Stimulated activated CD4-positive, alpha-beta T cell treated with anti-CD3 and anti-CD28 coated beads, TNF-alpha, amount 100 ng/mL, for 4 hours (primary cell): Measurements from ENCODE around the gene CCDC80.

Experiments
- DNase-seq, 3 experiments: peaks; one replicate each; pipeline ENCODE4 v3.0.0-alpha.2; 2020; ENCODE audit warnings: low read depth in 3 of 3

The CCDC80 gene, protein sequence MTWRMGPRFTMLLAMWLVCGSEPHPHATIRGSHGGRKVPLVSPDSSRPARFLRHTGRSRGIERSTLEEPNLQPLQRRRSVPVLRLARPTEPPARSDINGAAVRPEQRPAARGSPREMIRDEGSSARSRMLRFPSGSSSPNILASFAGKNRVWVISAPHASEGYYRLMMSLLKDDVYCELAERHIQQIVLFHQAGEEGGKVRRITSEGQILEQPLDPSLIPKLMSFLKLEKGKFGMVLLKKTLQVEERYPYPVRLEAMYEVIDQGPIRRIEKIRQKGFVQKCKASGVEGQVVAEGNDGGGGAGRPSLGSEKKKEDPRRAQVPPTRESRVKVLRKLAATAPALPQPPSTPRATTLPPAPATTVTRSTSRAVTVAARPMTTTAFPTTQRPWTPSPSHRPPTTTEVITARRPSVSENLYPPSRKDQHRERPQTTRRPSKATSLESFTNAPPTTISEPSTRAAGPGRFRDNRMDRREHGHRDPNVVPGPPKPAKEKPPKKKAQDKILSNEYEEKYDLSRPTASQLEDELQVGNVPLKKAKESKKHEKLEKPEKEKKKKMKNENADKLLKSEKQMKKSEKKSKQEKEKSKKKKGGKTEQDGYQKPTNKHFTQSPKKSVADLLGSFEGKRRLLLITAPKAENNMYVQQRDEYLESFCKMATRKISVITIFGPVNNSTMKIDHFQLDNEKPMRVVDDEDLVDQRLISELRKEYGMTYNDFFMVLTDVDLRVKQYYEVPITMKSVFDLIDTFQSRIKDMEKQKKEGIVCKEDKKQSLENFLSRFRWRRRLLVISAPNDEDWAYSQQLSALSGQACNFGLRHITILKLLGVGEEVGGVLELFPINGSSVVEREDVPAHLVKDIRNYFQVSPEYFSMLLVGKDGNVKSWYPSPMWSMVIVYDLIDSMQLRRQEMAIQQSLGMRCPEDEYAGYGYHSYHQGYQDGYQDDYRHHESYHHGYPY

DNA sequence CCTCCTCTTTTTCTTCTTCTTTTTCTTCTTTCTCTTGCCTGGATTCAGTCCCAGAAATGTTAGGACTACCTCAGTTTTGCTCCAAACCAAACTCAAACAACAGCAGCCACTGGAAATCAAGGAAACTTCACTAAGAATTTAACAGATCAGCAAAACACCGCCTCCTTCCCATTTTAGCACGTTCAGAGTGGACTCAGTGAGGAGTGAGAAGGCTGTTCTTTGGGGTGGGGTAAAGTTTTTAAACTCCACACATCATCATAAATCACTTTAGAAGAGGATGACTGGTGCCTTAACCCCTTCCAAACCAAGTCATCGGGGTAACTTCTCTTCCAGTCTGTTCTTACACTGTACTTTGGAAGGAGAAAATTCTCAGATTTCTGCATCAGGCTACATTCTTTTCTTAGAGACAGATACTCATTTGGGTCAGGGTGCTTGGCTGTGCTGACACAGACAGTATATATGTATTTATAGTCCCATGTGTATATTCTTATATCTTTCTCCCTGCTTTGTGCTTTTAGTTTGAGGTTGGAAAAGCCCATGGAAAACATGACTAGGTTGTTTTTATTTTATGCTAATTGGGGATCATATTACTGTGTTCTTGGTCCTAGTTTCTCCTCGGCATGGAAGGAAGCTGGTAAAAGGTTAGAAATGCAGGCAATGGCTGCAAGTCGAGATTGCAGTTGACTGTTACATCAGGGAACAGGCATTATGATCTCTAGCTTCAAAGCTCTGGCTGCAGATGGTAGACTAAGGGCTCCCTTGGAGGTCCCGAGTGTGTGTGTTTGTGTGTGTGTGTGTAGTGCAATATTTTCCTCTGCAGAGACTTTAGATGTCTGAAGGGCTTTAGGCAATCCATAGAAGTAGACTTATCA, at the start of gene CCDC80:
CCDC80 (minus strand) TSS at position 214 of the 872 bp plus-strand sequence. CDS start 1,238 bp downstream, outside the sequence.
- DNase-seq = no peak

GRCh38 chr3:112689989-112690388, 49.0 kb upstream of the CCDC80 start:
- DNase-seq = no peak

GRCh38 chr3:112689385-112689784, 48.4 kb upstream of the CCDC80 start:
- DNase-seq = no peak

DNA sequence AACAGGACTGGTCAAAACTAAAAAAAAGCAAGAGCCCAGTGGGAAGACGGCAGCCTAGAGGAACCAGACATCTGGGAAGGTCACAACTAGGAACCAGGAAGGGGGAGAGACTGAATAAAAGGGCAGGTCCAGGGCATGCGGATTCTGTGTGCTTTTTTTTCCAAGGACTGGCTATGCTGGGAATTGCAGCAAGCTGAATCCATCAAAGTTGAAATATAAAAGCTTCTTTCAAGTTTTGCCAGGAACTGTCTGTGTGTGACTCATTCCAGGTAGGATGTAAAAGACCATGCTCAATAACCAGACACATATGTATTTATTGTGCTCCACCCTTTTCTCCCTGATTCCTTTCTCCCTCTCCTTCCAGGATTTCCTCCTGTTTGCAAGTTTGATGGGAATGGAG, 47.9 kb upstream of the CCDC80 start:
- no peak for DNase-seq

- no peak for DNase-seq
Measured at GRCh38 chr3:112688085-112688769, 47.3 kb upstream of the CCDC80 start.

DNA sequence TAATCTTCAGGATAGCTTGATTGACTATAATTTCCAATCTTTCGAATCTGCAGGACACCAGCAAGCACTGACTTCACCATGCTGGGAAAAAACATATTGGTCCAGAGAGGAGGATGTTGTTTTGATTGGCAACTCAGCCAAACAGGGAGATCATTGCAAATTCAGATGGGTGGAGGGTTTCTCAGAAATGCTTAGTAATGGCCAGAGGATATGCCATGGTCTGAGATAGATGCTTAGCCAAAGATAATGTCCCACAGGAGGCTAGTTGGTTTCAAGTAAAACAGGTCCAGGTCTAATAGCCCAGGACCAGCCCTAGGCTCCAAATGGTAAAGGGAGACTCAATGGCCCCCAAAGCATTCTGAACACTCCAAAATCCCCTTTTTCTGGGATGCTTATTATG, 46.7 kb upstream of the CCDC80 start:
- DNase-seq = no peak

DNA sequence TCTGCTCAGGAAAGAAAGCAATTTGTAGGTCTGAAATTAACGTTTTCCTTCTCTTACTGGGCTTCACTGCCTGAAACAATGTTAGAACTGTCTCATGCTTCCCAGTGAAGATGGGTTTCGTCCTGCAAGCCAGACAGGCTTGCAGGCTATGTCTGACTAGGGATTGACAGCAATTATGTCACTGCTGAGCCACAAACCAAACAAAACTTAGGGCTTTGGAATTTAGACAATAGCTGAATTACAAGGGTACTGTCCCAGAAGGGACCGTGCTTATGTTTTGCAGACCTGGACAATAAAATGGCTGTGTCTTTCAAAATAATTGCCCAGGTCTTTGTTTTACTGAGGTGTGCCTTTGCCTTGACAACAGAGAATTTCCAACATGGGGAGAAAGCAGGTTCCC, 46.3 kb upstream of the CCDC80 start:
- no peak for DNase-seq

DNA sequence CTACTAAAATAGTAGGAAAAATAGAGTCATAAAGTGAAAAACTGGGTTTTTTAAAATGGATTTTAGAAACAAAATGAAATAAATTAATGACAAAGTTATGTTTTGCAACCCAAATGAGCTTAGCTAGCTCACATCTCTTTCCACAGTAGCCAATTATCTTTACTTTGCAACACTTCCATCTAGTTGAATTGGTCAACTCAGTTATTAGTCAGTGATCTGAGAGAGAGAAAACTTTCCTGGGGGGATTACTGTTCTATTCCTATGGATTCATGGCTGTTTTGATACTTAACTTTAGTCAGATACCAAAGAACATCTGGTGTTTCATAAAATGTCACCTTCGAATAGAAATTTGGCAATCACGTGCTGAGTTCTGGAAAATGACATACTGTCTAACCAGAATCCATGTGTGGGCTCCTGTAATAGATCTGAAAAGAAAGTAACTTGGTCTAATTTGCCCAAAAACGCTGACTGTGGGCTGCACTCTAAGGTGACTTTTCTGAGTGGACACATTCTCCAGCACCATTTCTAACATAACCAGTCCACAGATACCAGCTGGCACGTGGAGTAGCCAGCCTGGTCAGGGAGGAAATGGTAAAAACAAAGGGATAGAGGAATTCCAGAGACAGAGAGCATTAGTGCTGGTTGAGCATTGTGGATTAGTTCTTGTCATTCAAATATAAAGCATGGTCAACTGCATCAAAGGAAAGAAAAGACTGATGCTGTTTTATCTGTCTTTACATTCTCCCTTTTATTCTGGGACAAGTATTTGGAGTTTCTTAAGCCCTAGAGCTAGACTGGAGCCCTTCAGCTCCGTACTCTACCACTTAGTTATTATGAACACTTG, 45.2 kb upstream of the CCDC80 start:
- no peak for DNase-seq

DNA sequence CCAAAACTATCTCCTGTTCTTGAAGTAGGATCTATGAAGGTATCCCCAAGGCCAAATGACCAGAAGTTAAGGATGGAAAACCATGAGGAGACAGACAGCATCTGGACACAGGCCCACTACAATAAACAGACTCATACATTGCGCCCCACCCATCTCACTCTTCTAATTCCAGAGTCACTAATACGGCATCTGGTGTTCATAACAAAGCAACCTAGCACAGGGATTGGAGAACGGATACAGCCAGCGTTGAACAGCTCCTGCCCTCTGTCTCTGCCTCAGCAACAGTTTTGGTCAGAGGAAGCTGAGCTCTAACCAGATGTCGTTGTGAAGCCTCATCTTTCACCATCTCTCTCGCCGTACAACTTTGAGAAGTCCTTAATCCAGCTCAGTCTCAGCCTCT, 44.5 kb upstream of the CCDC80 start:
- no peak for DNase-seq

- DNase-seq = no peak
Measured at GRCh38 chr3:112682361-112682760, 41.4 kb upstream of the CCDC80 start.

DNA sequence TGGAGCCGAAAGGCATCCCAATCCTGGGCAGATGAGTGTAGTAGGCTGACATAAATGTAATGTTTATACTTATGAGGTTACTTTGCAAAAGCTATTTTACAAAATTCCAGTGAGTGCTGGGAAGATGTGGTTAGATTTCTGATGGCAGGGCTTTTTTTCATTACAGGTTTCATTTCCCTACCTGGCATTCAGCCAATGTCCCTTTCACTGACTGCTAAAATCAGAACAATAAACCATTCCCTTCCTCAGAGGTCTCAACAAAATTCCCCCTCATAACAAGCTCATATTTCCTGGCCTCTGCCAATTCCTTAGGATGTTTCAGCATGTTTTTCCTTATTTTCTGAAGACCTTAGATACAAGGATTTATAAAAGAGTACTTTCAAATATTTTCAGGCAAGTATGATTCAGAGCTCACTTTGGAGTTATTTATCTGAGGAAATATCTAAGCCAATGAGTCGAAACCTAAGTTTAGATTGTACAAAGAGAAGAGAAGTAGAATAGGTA, 40.9 kb upstream of the CCDC80 start:
- no peak for DNase-seq

DNA sequence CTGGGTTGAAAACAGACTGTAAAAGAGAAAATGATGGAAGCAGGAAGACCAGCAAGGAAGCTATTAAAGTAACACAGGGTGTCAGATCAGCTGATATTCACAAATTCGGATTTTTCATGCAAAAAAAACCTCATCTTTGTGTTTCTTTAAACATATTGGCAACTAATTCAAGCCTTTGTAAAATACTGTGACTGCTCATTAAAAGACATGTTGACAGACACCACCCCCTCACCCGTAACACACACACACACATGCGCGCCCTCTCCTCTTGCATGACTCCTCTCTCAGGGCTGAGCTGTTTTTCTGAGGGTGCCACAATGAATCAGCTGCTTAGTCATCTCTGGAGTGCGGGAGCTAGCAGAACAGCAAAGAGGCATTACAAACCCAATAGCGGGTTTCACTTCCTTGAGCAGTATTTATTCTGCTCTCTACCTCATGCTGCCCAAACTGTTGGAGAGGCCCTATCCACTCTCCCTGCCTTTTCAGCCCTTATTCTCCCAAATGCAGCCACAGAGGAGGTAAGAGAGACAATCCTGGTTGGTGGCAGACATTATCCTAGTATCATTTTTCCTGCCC, 35.8 kb upstream of the CCDC80 start:
- DNase-seq = peak; percentile 50 to 76 (median 72)

- no peak for DNase-seq
Measured at GRCh38 chr3:112675943-112676535, 35.1 kb upstream of the CCDC80 start.

DNA sequence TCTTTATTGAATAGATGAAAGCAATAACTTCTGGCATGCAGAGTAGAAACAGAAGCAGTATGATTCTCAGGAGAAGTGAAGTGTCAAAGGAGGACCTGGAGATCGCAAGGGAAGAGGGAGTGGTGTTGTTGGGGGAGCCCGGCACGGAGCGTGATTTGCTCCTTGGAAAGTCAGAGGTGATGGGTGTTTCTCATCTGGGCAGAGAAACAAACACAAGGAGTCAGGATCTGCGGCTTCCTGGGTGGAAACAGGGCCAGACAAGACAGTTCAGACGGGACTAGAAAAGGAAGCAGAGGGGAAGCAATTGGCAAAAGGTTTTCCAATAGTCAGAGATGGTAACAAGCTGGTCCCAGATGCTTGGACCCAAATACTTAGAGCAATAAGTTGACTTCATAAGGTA, 34.4 kb upstream of the CCDC80 start:
- no peak for DNase-seq

- DNase-seq = no peak
Measured at GRCh38 chr3:112672716-112673541, 32.0 kb upstream of the CCDC80 start.

- no peak for DNase-seq
Measured at GRCh38 chr3:112671930-112672715, 31.2 kb upstream of the CCDC80 start.

DNA sequence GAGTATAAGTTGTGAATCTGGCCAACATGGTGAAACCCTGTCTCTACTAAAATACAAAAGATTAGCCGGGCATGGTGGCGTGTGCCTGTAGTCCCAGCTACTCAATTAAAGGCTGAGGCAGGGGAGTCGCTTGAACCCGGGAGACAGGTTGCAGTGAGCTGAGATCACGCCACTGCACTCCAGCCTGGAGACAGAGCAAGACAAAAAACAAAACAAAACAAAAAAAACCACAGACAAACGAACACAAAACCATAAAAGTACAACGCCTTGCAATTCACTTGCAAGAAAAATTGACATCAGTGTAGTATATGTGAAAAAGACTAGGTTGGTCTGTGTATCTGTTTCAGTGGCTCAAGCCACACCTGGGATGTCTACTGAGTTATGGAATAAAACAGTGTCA, 29.9 kb upstream of the CCDC80 start:
- no peak for DNase-seq

- no peak for DNase-seq
Measured at GRCh38 chr3:112667599-112667998, 26.7 kb upstream of the CCDC80 start.
